A549 (cell line): ENCODE results near the gene TTC1.

ENCODE experiments used
- CBX2 ChIP-seq: fragments of 200-600 bp; sonication (generic); IDR thresholded peaks from 2 replicates; pipeline ENCODE4 v1.6.1; 2016; ENCODE audit warnings: low read depth, mild to moderate bottlenecking, borderline replicate concordance
- CEBPB ChIP-seq, 2 experiments: fragments of >200 bp in 1 of 2; sonication (Bioruptor Twin) in 1 of 2; formaldehyde crosslinking in 1 of 2; IDR thresholded peaks; 2 replicates each; pipeline ENCODE4 v1.6.1; 2012 to 2016
- CHD2 ChIP-seq: fragments of 150-350 bp; IDR thresholded peaks from 2 replicates; pipeline ENCODE4 v1.6.1; 2014; ENCODE audit warnings: low read length; ENCODE audit not compliant: partially characterized antibody
- GATA3 ChIP-seq: IDR thresholded peaks from 2 replicates; pipeline ENCODE4 v1.6.1; 2012; ENCODE audit warnings: borderline replicate concordance
- JUNB ChIP-seq: fragments of >200 bp; sonication (Bioruptor Twin); formaldehyde crosslinking; IDR thresholded peaks from 2 replicates; pipeline ENCODE4 v1.6.1; 2016
- MAZ ChIP-seq: fragments of 150-350 bp; IDR thresholded peaks from 2 replicates; pipeline ENCODE4 v1.6.1; 2014; ENCODE audit warnings: antibody characterized with exemption, low read depth, low read length, borderline replicate concordance
- POLR2A ChIP-seq: IDR thresholded peaks from 2 replicates; pipeline ENCODE4 v1.6.1; 2012; ENCODE audit warnings: mild to moderate bottlenecking, low read length
- SMC3 ChIP-seq: fragments of >200 bp; sonication (Bioruptor Twin); formaldehyde crosslinking; IDR thresholded peaks from 3 replicates; pipeline ENCODE4 v1.6.1; 2018; ENCODE audit warnings: inconsistent platforms
- TP53 ChIP-seq: fragments of 250-450 bp; sonication (Bioruptor Pico); IDR thresholded peaks from 2 replicates; pipeline ENCODE4 v1.5.0; 2021; ENCODE audit warnings: mild to moderate bottlenecking, moderate library complexity
- TF ChIP-seq, protein P1 (sequence below): fragments of >200 bp; sonication (Bioruptor Twin); formaldehyde crosslinking; IDR thresholded peaks from 3 replicates; pipeline ENCODE4 v1.5.1; 2016
- TF ChIP-seq, protein P2 (sequence below): fragments of 200-600 bp; sonication (generic); IDR thresholded peaks from 2 replicates; pipeline ENCODE4 v1.6.1; 2016; ENCODE audit warnings: antibody characterized with exemption, mild to moderate bottlenecking, moderate library complexity
- TF ChIP-seq, protein P3 (sequence below): IDR thresholded peaks from 2 replicates; pipeline ENCODE4 v1.6.1; 2012
- TF ChIP-seq, protein P4 (sequence below): fragments of >200 bp; sonication (Bioruptor Twin); formaldehyde crosslinking; IDR thresholded peaks from 3 replicates; pipeline ENCODE4 v1.6.1; 2016

DNA sequence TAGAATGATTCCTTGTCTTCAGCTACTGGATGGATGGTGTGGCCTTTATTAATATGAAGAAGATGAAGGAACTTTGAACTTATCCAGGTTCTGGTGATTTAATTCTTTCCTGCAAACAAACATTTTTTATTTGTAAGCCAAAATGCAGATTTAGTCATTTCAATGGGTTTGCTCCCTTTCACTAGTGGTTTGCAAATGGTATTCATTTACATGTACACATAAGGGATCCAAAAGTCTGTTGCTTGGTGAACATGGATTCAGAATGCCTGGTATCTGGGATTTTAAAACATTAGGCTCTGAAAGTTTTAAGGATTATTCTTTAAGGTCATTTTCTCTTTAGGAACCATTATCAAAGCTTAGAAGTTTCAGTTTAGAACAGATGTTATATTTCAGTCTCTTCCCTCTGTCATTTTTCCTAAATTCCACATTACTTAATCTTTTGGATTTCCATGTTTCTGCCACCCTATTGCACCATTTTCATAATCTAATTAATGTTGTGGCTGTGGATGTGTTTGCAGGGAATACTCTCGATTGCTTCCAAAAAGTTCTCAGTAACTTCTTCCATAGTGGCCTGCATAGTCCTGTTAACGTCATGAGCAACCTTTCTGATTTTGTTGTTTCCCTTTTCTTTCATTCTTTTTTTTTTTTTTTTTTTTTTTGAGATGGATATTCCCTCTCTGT is 10.1 kb downstream of the TTC1 start:
- TF ChIP-seq, protein P1, sequence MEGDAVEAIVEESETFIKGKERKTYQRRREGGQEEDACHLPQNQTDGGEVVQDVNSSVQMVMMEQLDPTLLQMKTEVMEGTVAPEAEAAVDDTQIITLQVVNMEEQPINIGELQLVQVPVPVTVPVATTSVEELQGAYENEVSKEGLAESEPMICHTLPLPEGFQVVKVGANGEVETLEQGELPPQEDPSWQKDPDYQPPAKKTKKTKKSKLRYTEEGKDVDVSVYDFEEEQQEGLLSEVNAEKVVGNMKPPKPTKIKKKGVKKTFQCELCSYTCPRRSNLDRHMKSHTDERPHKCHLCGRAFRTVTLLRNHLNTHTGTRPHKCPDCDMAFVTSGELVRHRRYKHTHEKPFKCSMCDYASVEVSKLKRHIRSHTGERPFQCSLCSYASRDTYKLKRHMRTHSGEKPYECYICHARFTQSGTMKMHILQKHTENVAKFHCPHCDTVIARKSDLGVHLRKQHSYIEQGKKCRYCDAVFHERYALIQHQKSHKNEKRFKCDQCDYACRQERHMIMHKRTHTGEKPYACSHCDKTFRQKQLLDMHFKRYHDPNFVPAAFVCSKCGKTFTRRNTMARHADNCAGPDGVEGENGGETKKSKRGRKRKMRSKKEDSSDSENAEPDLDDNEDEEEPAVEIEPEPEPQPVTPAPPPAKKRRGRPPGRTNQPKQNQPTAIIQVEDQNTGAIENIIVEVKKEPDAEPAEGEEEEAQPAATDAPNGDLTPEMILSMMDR, result no peak
- TF ChIP-seq POLR2A (no peak), CHD2 (no peak), TP53 (CRISPR knock-in tag) (no peak), CBX2 (no peak), SMC3 (no peak), JUNB (no peak), CEBPB (IDR thresholded peaks at IDR 0.05) (no peak), GATA3 (no peak), MAZ (no peak)
- TF ChIP-seq, protein P2, sequence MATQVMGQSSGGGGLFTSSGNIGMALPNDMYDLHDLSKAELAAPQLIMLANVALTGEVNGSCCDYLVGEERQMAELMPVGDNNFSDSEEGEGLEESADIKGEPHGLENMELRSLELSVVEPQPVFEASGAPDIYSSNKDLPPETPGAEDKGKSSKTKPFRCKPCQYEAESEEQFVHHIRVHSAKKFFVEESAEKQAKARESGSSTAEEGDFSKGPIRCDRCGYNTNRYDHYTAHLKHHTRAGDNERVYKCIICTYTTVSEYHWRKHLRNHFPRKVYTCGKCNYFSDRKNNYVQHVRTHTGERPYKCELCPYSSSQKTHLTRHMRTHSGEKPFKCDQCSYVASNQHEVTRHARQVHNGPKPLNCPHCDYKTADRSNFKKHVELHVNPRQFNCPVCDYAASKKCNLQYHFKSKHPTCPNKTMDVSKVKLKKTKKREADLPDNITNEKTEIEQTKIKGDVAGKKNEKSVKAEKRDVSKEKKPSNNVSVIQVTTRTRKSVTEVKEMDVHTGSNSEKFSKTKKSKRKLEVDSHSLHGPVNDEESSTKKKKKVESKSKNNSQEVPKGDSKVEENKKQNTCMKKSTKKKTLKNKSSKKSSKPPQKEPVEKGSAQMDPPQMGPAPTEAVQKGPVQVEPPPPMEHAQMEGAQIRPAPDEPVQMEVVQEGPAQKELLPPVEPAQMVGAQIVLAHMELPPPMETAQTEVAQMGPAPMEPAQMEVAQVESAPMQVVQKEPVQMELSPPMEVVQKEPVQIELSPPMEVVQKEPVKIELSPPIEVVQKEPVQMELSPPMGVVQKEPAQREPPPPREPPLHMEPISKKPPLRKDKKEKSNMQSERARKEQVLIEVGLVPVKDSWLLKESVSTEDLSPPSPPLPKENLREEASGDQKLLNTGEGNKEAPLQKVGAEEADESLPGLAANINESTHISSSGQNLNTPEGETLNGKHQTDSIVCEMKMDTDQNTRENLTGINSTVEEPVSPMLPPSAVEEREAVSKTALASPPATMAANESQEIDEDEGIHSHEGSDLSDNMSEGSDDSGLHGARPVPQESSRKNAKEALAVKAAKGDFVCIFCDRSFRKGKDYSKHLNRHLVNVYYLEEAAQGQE, result no peak
- TF ChIP-seq, protein P3, sequence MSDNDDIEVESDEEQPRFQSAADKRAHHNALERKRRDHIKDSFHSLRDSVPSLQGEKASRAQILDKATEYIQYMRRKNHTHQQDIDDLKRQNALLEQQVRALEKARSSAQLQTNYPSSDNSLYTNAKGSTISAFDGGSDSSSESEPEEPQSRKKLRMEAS, result no peak
- TF ChIP-seq, protein P4, sequence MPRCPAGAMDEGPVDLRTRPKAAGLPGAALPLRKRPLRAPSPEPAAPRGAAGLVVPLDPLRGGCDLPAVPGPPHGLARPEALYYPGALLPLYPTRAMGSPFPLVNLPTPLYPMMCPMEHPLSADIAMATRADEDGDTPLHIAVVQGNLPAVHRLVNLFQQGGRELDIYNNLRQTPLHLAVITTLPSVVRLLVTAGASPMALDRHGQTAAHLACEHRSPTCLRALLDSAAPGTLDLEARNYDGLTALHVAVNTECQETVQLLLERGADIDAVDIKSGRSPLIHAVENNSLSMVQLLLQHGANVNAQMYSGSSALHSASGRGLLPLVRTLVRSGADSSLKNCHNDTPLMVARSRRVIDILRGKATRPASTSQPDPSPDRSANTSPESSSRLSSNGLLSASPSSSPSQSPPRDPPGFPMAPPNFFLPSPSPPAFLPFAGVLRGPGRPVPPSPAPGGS, result no peak
